Caco-2 (cell line): ENCODE data around the gene C9orf72. TPM values are rescaled to one million over a fixed set of nuclear protein-coding genes. Genes with fewer than 3 reads are reported as not detected.

Experiments used
- BruUV-seq: library from RNA; stranded (reverse); fragments of 400-500 nt; replicated peaks from 2 replicates; lab custom pipeline; 2021; lab: Mats Ljungman, UMichigan
- CTCF ChIA-PET: fragments of 300-600 bp; sonication (Branson Sonifier 250); formaldehyde crosslinking; loops from one replicate; lab custom pipeline; 2022; ENCODE audit warnings: antibody characterized with exemption; lab: Charles Lee
- POLR2A ChIA-PET: fragments of 300-600 bp; sonication (Branson Sonifier 250); formaldehyde crosslinking; loops from one replicate; lab custom pipeline; 2022; ENCODE audit warnings: antibody characterized with exemption; lab: Charles Lee
- DNase-seq, 2 experiments: peaks; one replicate each; pipeline versions ENCODE4 v3.0.0 to v3.0.0-alpha.2; 2020 to 2022
- H3K27me3 ChIP-seq: replicated peaks from 2 replicates; pipeline ENCODE4 v1.6.0; 2011; ENCODE audit warnings: low read length; ENCODE audit not compliant: control insufficient read depth, insufficient read depth
- H3K36me3 ChIP-seq: 2 replicates; pipeline ENCODE4 v1.5.1; 2011; ENCODE audit warnings: low read length; ENCODE audit not compliant: control insufficient read depth, insufficient read depth
- H3K4me1 ChIP-seq: fragments of 250-450 bp; sonication (Bioruptor Pico); 2 replicates; pipeline ENCODE4 v1.5.1; 2020; ENCODE audit warnings: mild to moderate bottlenecking
- H3K4me3 ChIP-seq: 2 replicates; pipeline ENCODE4 v1.5.1; 2011; ENCODE audit warnings: low read depth, mild to moderate bottlenecking, control low read depth, low read length
- H3K9me3 ChIP-seq: fragments of 250-450 bp; sonication (Bioruptor Pico); 2 replicates; pipeline ENCODE4 v1.5.1; 2020; ENCODE audit warnings: mild to moderate bottlenecking, moderate library complexity
- H3K27ac Mint-ChIP-seq: one replicate; pipeline ENCODE4 v1.8.0; 2022; ENCODE audit warnings: mixed read lengths; ENCODE audit not compliant: unreplicated experiment
- H3K27me3 Mint-ChIP-seq: one replicate; pipeline ENCODE4 v1.8.0; 2022; ENCODE audit warnings: mixed read lengths; ENCODE audit not compliant: insufficient read depth, unreplicated experiment
- H3K36me3 Mint-ChIP-seq: one replicate; pipeline ENCODE4 v1.8.0; 2022; ENCODE audit warnings: mild to moderate bottlenecking, mixed read lengths; ENCODE audit not compliant: insufficient read depth, unreplicated experiment
- H3K4me1 Mint-ChIP-seq: one replicate; pipeline ENCODE4 v1.8.0; 2022; ENCODE audit warnings: low read depth, mixed read lengths; ENCODE audit not compliant: unreplicated experiment
- H3K4me3 Mint-ChIP-seq: one replicate; pipeline ENCODE4 v1.8.0; 2022; ENCODE audit warnings: mild to moderate bottlenecking, moderate library complexity, mixed read lengths; ENCODE audit not compliant: unreplicated experiment
- H3K9me3 Mint-ChIP-seq: one replicate; pipeline ENCODE4 v1.8.0; 2022; ENCODE audit warnings: mixed read lengths; ENCODE audit not compliant: unreplicated experiment
- intact Hi-C: fragments of 100-400 bp; cut with micrococcal nuclease; formaldehyde crosslinking; loops from one replicate; pipeline ENCODE4 v1.10.0; 2022; ENCODE audit not compliant: unreplicated experiment
- total RNA-seq: library from RNA; stranded (reverse); gene quantifications from 2 replicates; pipeline ENCODE4 v1.2.3, GENCODE V29; 2022
- TF ChIP-seq, protein P1 (sequence below), 2 experiments: fragments of 200-600 bp in 1 of 2; IDR thresholded peaks; 1 replicate in 1 of 2; 2 replicates in 1 of 2; pipeline versions ENCODE4 v1.5.1 to v1.8.0; 2011 to 2022; ENCODE audit warnings: antibody characterized with exemption in 1 of 2, control low read depth in 1 of 2, inconsistent platforms in 1 of 2, low read depth in 1 of 2, low read length in 1 of 2, mild to moderate bottlenecking in 1 of 2, moderate library complexity in 1 of 2; ENCODE audit not compliant: insufficient read depth in 1 of 2, severe bottlenecking in 1 of 2, unreplicated experiment in 1 of 2

C9orf72 gene
- total RNA-seq, 1 experiment from 2014 or later, result 3.6 TPM

- Mint-ChIP-seq H3K27ac (no peak within 1 kb of the TSS), H3K36me3 (no peaks in the 10 kb centered on the region), H3K4me1 (no peaks in the 10 kb centered on the region), H3K27me3 (no peaks in the 10 kb centered on the region), H3K4me3 (no peak within 1 kb of the TSS), H3K9me3 (no peaks in the 10 kb centered on the region)
- no peaks in the 10 kb centered on the region for H3K4me1 ChIP-seq
- no peaks in the 10 kb centered on the region for H3K9me3 ChIP-seq
- intact Hi-C loops, result no loop called here
- no TSS peak for BruUV-seq
- ChIA-PET CTCF (no interaction called here), POLR2A (no interaction called here)
- no peaks in the 10 kb centered on the region for H3K27me3 ChIP-seq
- no peak within 1 kb of the TSS for H3K4me3 ChIP-seq
- no peak for DNase-seq
- no peaks in the 10 kb centered on the region for H3K36me3 ChIP-seq
- TF ChIP-seq, protein P1, sequence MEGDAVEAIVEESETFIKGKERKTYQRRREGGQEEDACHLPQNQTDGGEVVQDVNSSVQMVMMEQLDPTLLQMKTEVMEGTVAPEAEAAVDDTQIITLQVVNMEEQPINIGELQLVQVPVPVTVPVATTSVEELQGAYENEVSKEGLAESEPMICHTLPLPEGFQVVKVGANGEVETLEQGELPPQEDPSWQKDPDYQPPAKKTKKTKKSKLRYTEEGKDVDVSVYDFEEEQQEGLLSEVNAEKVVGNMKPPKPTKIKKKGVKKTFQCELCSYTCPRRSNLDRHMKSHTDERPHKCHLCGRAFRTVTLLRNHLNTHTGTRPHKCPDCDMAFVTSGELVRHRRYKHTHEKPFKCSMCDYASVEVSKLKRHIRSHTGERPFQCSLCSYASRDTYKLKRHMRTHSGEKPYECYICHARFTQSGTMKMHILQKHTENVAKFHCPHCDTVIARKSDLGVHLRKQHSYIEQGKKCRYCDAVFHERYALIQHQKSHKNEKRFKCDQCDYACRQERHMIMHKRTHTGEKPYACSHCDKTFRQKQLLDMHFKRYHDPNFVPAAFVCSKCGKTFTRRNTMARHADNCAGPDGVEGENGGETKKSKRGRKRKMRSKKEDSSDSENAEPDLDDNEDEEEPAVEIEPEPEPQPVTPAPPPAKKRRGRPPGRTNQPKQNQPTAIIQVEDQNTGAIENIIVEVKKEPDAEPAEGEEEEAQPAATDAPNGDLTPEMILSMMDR (IDR thresholded peaks at IDR 0.05; ENCODE audit: insufficient read depth in 1 of 2, low read depth in 1 of 2, low read length in 1 of 2, severe bottlenecking in 1 of 2, unreplicated experiment in 1 of 2), result no peak
These were observed 49.0 kb downstream of the C9orf72 start, which contains the start of gene IFNK for GRCh38 chr9:27524236-27524635. IFNK (plus strand) TSS chr9:27524290; CDS start chr9:27524337, 47 bp downstream.

- H3K36me3 ChIP-seq, result no peaks in the 10 kb centered on the region
- no peak overlapping the region for H3K27ac Mint-ChIP-seq
- BruUV-seq, result no TSS peak
- ChIA-PET POLR2A (no interaction called here), CTCF (no interaction called here)
- H3K4me3 ChIP-seq, result no peak overlapping the region
- no peaks in the 10 kb centered on the region for H3K4me1 Mint-ChIP-seq
- TF ChIP-seq, protein P1 (IDR thresholded peaks at IDR 0.05; ENCODE audit: insufficient read depth in 1 of 2, low read depth in 1 of 2, low read length in 1 of 2, severe bottlenecking in 1 of 2, unreplicated experiment in 1 of 2), result no peak
- H3K36me3 Mint-ChIP-seq, result peaks cover 4% of the 10 kb centered on the region
- no peak for DNase-seq
- intact Hi-C loops, result no loop called here
- H3K4me3 Mint-ChIP-seq, result no peak overlapping the region
- H3K27me3 ChIP-seq, result no peaks in the 10 kb centered on the region
- H3K27me3 Mint-ChIP-seq, result no peaks in the 10 kb centered on the region
- no peaks in the 10 kb centered on the region for H3K4me1 ChIP-seq
- no peaks in the 10 kb centered on the region for H3K9me3 Mint-ChIP-seq
- H3K9me3 ChIP-seq, result no peaks in the 10 kb centered on the region
These were observed 50.1 kb downstream of the C9orf72 start for GRCh38 chr9:27523141-27523540.

GRCh38 chr9:27520986-27521385 lies 52.3 kb downstream of the C9orf72 start:
- Mint-ChIP-seq H3K27me3 (no peaks in the 10 kb centered on the region), H3K4me1 (no peaks in the 10 kb centered on the region), H3K36me3 (peaks cover 5% of the 10 kb centered on the region), H3K9me3 (no peaks in the 10 kb centered on the region), H3K4me3 (no peak overlapping the region), H3K27ac (no peak overlapping the region)
- intact Hi-C loops, result no loop called here
- CTCF ChIA-PET, result no interaction called here
- POLR2A ChIA-PET, result no interaction called here
- Histone ChIP-seq H3K9me3 (no peaks in the 10 kb centered on the region), H3K36me3 (no peaks in the 10 kb centered on the region), H3K4me1 (no peaks in the 10 kb centered on the region), H3K27me3 (no peaks in the 10 kb centered on the region), H3K4me3 (no peak overlapping the region)
- DNase-seq, result no peak
- TF ChIP-seq, protein P1 (IDR thresholded peaks at IDR 0.05; ENCODE audit: insufficient read depth in 1 of 2, low read depth in 1 of 2, low read length in 1 of 2, severe bottlenecking in 1 of 2, unreplicated experiment in 1 of 2), result no peak
- no TSS peak for BruUV-seq
